Lung (tissue), 12 donors: Measurements from ENCODE around the gene PDCD6IP. TPM values are rescaled to one million over a fixed set of nuclear protein-coding genes. Genes with fewer than 3 reads are reported as not detected.

ENCODE experiments used
- ATAC-seq: fragments of 200-7000 bp; cut with Tn5 transposase; one replicate; pipeline ENCODE4 v1.9.1; 2020; ENCODE audit warnings: moderate number of reproducible peaks; ENCODE audit not compliant: insufficient read depth, low FRiP score
- DNase-seq, 3 donors: peaks; one replicate each; pipeline ENCODE4 v3.0.0-alpha.2; 2013 to 2017
- H3K27ac ChIP-seq, 2 donors: one replicate each; pipeline ENCODE4 v1.5.1; 2013; ENCODE audit warnings: mild to moderate bottlenecking in 2 of 2, moderate library complexity in 2 of 2, control low read depth in 1 of 2, inconsistent platforms in 1 of 2, low read depth in 1 of 2, low read length in 1 of 2
- H3K27me3 ChIP-seq, 3 donors: one replicate each; pipeline ENCODE4 v1.5.1; 2013; ENCODE audit warnings: low read length in 2 of 3; ENCODE audit not compliant: control insufficient read depth in 3 of 3, insufficient read depth in 3 of 3
- H3K36me3 ChIP-seq, 4 donors: one replicate each; pipeline ENCODE4 v1.5.1; 2013; ENCODE audit warnings: low read length in 4 of 4, mild to moderate bottlenecking in 1 of 4, moderate library complexity in 1 of 4; ENCODE audit not compliant: control insufficient read depth in 4 of 4, insufficient read depth in 4 of 4
- H3K4me1 ChIP-seq, 5 donors: one replicate each; pipeline ENCODE4 v1.5.1; 2013; ENCODE audit warnings: low read length in 5 of 5, mild to moderate bottlenecking in 2 of 5, moderate library complexity in 1 of 5; ENCODE audit not compliant: control insufficient read depth in 5 of 5, insufficient read depth in 5 of 5
- H3K4me3 ChIP-seq: one replicate; pipeline ENCODE4 v1.5.1; 2013; ENCODE audit warnings: mild to moderate bottlenecking, control low read depth, moderate library complexity
- H3K9ac ChIP-seq, 2 donors: one replicate each; pipeline ENCODE4 v1.5.1; 2013; ENCODE audit warnings: low read length in 2 of 2, control low read depth in 1 of 2; ENCODE audit not compliant: insufficient read depth in 1 of 2
- H3K9me3 ChIP-seq, 4 donors: one replicate each; pipeline ENCODE4 v1.5.1; 2013; ENCODE audit warnings: low read length in 3 of 4, mild to moderate bottlenecking in 1 of 4, moderate library complexity in 1 of 4; ENCODE audit not compliant: control insufficient read depth in 4 of 4, insufficient read depth in 3 of 4
- CTCF ChIP-seq: IDR thresholded peaks from 2 replicates; pipeline ENCODE4 v1.5.1; 2012; ENCODE audit warnings: mild to moderate bottlenecking; ENCODE audit errors: control extremely low read depth, extremely low read depth
- WGBS, 2 donors: extraction: QIAGEN DNeasy Blood & Tissue Kit; methylation state at CpG; one replicate each; pipeline ENCODE4 v1.1.7; 2013; 5-methylcytosine and 5-hydroxymethylcytosine counted together
- polyA plus RNA-seq, 2 donors: library from polyadenylated mRNA; stranded (reverse); fragments of 200-250 nt; gene quantifications; one replicate each; pipeline ENCODE4 v1.2.1, GENCODE V29; 2013
- total RNA-seq, 2 donors: library from RNA; depleted of rRNA in 1 of 2; stranded (reverse); fragments of >200 nt in 1 of 2; gene quantifications; one replicate each; pipeline ENCODE4 v1.2.1, GENCODE V29; 2014 to 2021
- donor health status: control.
- donor health status: control.
- donor health status: Bipolar disorder and iron deficiency.
- donor health status: healthy.
- donor health status: DM: yes; HTN: yes; CAD: no.

Gene PDCD6IP
- total and polyA plus RNA-seq, 4 donors: 33.8 to 372 (median 163) TPM

- DNase-seq: no peak
- H3K27me3 ChIP-seq: no peaks in the 10 kb centered on the region
- TF ChIP-seq CTCF: no peak
- no peak overlapping the region for H3K27ac ChIP-seq
- WGBS, 2 donors: 79 to 80% methylated on average over 4 of the region's 4 CpGs
- H3K4me3 ChIP-seq: no peak overlapping the region
- no peaks in the 10 kb centered on the region for H3K9me3 ChIP-seq
- H3K9ac ChIP-seq: no peak overlapping the region
- H3K4me1 ChIP-seq: no peaks in the 10 kb centered on the region
- ATAC-seq: no peak
- no peaks in the 10 kb centered on the region for H3K36me3 ChIP-seq
Observed at GRCh38 chr3:33789183-33789954, 9.1 kb upstream of the PDCD6IP start.

- no peak for DNase-seq
- WGBS, 2 donors: 95 to 97% methylated on average over 3 of the region's 3 CpGs
- no peak for ATAC-seq
- no peak overlapping the region for H3K9ac ChIP-seq
- no peaks in the 10 kb centered on the region for H3K36me3 ChIP-seq
- no peak overlapping the region for H3K27ac ChIP-seq
- H3K4me1 ChIP-seq: no peaks in the 10 kb centered on the region
- no peaks in the 10 kb centered on the region for H3K27me3 ChIP-seq
- no peaks in the 10 kb centered on the region for H3K9me3 ChIP-seq
- no peak overlapping the region for H3K4me3 ChIP-seq
- TF ChIP-seq CTCF: no peak
Observed at GRCh38 chr3:33790091-33790490, 8.3 kb upstream of the PDCD6IP start.

GRCh38 chr3:33791477-33792166 is 6.8 kb upstream of the PDCD6IP start:
- Histone ChIP-seq H3K9me3 (no peaks in the 10 kb centered on the region), H3K4me3 (no peak overlapping the region), H3K4me1 (no peaks in the 10 kb centered on the region), H3K27ac (no peak overlapping the region), H3K9ac (no peak overlapping the region), H3K36me3 (no peaks in the 10 kb centered on the region), H3K27me3 (no peaks in the 10 kb centered on the region)
- DNase-seq (no peak), ATAC-seq (peak; percentile 67)
- WGBS, 2 donors: 27 to 44% methylated on average over 4 of the region's 4 CpGs
- TF ChIP-seq CTCF: no peak
